C4-2B (cell line): ENCODE measurements around the gene TMEM263.

Experiments used
- CTCF ChIP-seq: fragments of 450-650 bp; conservative IDR thresholded peaks from 2 replicates; pipeline ENCODE4 v1.5.1; 2017; ENCODE audit warnings: mild to moderate bottlenecking
- ZFX ChIP-seq: fragments of 450-650 bp; IDR thresholded peaks from 2 replicates; pipeline ENCODE4 v1.6.1; 2017

- TF ChIP-seq CTCF (peak; percentile 81), ZFX (no peak)
Measured at GRCh38 chr12:106919910-106920544, 35.7 kb upstream of the TMEM263 start.
